DND-41 (cell line): Measurements from ENCODE around the gene CSNK1E.

ENCODE experiments used
- ATAC-seq: fragments of 200-7000 bp; cut with Tn5 transposase; 3 replicates; pipeline ENCODE4 v1.9.1; 2021; ENCODE audit warnings: low read depth; ENCODE audit not compliant: insufficient read depth
- DNase-seq: peaks from one replicate; pipeline ENCODE4 v3.0.0-alpha.2; 2020
- H2AFZ ChIP-seq: 2 replicates; pipeline ENCODE4 v1.6.0; 2012; ENCODE audit warnings: low read depth, low read length
- H3K27ac ChIP-seq: 2 replicates; pipeline ENCODE4 v1.5.1; 2012; ENCODE audit warnings: low read length, inconsistent platforms
- H3K27me3 ChIP-seq: fragments of 200-600 bp; sonication (generic); 2 replicates; pipeline ENCODE4 v1.6.0; 2012; ENCODE audit warnings: low read length, mild to moderate bottlenecking, inconsistent platforms; ENCODE audit not compliant: insufficient read depth, poor library complexity
- H3K36me3 ChIP-seq: 2 replicates; pipeline ENCODE4 v1.5.1; 2012; ENCODE audit warnings: low read length, inconsistent platforms; ENCODE audit not compliant: insufficient read depth
- H3K4me1 ChIP-seq: 2 replicates; pipeline ENCODE4 v1.5.1; 2012; ENCODE audit warnings: mild to moderate bottlenecking, low read length; ENCODE audit not compliant: insufficient read depth
- H3K4me2 ChIP-seq: 2 replicates; pipeline ENCODE4 v1.6.0; 2012; ENCODE audit warnings: mild to moderate bottlenecking, moderate library complexity, low read length, inconsistent platforms; ENCODE audit not compliant: insufficient read depth
- H3K4me3 ChIP-seq, 2 experiments: fragments of 200-600 bp in 1 of 2; shearing (Covaris generic) in 1 of 2; 2 replicates each; pipeline ENCODE4 v1.5.1; 2012 to 2016; ENCODE audit warnings: inconsistent platforms in 2 of 2, low read length in 2 of 2, mild to moderate bottlenecking in 2 of 2, low read depth in 1 of 2, moderate library complexity in 1 of 2
- H3K79me2 ChIP-seq: 2 replicates; pipeline ENCODE4 v1.6.0; 2012; ENCODE audit warnings: low read length, inconsistent platforms; ENCODE audit not compliant: insufficient read depth
- H3K9ac ChIP-seq: 2 replicates; pipeline ENCODE4 v1.6.0; 2012; ENCODE audit warnings: low read depth, mild to moderate bottlenecking, inconsistent platforms, low read length, moderate library complexity
- H3K9me3 ChIP-seq: 2 replicates; pipeline ENCODE4 v1.5.1; 2012; ENCODE audit warnings: low read length, moderate library complexity, mild to moderate bottlenecking, inconsistent platforms; ENCODE audit not compliant: insufficient read depth, severe bottlenecking
- H4K20me1 ChIP-seq: 2 replicates; pipeline ENCODE4 v1.6.0; 2012; ENCODE audit warnings: low read length; ENCODE audit not compliant: insufficient read depth
- EZH2 ChIP-seq: IDR thresholded peaks from 3 replicates; pipeline ENCODE4 v1.6.1; 2012; ENCODE audit warnings: borderline replicate concordance, low read depth, mild to moderate bottlenecking, moderate library complexity, low read length, inconsistent platforms; ENCODE audit not compliant: severe bottlenecking
- TF ChIP-seq, protein P1 (sequence below): IDR thresholded peaks from 2 replicates; pipeline ENCODE4 v1.5.1; 2012; ENCODE audit warnings: borderline replicate concordance, low read length, moderate library complexity, mild to moderate bottlenecking; ENCODE audit not compliant: poor library complexity, severe bottlenecking; ENCODE audit errors: extremely low read depth

The CSNK1E gene

DNA sequence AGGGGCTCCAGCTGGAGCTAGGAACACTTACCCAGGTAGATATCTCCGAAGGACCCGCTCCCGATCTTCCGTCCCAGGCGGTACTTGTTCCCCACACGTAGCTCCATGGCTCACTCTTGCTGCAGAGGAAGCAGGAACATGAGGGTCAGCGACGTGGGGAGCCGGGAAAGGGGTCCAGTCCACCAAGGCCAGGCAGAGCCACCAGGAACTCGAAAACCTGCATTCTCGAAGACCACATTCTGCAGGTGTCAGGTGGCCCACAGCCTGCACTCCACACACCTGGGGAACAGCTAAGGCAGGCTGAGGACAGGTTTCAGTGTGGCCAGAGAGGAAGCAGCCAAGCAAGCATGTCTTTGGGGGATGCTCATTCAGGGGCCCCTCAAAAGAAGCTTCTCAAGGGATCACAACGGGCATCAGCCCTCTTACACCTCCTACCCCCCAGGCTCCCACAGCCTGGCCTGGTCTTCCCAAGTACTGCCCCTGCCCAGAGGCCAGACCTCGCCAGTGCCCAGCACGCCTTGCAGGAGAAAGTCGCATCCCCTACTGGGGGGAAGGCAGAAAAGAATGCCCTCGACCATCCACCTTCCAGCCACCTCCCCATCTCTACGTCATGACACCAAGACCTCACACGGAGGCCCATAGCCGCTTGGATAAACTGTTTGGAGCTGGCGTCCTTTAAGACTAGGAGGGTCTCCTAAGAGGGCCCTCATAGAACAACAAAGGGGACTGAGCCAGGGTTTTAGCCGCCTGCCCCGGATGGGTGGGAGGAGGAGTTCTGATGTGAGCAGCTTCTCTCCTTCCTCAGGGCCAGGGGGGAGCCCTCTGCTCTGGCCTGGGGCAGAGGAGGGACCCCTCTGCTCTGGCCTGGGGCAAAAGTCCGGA lies 2.9 kb downstream of the CSNK1E start:
- no peaks in the 10 kb centered on the region for H3K9me3 ChIP-seq
- peak overlapping the region in 1 of 2 experiments; percentile 71; a peak in 2 of 4 replicates for H3K4me3 ChIP-seq
- no peak overlapping the region for H2AFZ ChIP-seq
- H3K4me1 ChIP-seq = peaks cover 66% of the 10 kb centered on the region
- TF ChIP-seq, protein P1, sequence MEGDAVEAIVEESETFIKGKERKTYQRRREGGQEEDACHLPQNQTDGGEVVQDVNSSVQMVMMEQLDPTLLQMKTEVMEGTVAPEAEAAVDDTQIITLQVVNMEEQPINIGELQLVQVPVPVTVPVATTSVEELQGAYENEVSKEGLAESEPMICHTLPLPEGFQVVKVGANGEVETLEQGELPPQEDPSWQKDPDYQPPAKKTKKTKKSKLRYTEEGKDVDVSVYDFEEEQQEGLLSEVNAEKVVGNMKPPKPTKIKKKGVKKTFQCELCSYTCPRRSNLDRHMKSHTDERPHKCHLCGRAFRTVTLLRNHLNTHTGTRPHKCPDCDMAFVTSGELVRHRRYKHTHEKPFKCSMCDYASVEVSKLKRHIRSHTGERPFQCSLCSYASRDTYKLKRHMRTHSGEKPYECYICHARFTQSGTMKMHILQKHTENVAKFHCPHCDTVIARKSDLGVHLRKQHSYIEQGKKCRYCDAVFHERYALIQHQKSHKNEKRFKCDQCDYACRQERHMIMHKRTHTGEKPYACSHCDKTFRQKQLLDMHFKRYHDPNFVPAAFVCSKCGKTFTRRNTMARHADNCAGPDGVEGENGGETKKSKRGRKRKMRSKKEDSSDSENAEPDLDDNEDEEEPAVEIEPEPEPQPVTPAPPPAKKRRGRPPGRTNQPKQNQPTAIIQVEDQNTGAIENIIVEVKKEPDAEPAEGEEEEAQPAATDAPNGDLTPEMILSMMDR = no peak
- TF ChIP-seq EZH2 = no peak
- peak overlapping the region; percentile 91 for H3K9ac ChIP-seq
- H3K79me2 ChIP-seq = peaks cover 82% of the 10 kb centered on the region
- H3K36me3 ChIP-seq = peaks cover 56% of the 10 kb centered on the region
- no peaks in the 10 kb centered on the region for H3K27me3 ChIP-seq
- H3K4me2 ChIP-seq = peak overlapping the region; percentile 69
- no peak for DNase-seq
- peaks cover 64% of the 10 kb centered on the region for H4K20me1 ChIP-seq
- no peak for ATAC-seq
- H3K27ac ChIP-seq = peak overlapping the region; percentile 61

DNA sequence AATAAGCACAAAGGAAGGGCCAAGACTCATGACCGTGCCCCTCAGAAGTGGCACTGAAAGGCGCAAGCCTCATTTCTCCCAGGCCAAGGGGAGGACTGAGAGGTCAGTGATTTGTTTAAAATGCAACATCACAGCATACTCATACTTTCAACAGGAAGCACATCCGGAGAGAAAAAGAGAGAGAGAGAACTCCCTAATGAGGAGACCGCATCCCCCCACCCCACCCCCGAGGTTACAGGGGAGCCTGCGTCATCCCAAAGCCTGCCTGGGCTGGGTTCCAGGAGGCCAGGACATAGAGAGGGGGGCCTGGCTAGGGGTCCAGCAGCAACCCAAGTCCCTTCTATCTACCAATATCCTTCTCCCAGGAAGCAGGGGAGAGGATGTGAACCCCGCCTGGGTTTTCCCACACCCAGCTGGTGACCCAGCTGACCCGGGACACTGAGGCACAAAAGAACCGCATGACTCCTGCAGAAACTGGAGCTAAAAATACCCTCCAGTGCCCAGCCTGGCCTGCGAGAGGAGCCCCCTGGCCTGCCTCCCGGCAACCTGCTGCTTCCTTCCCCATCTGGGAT lies 3.8 kb downstream of the CSNK1E start:
- Histone ChIP-seq H3K9me3 (no peaks in the 10 kb centered on the region), H3K4me3 (peak overlapping the region in 1 of 2 experiments; percentile 26; a peak in 1 of 4 replicates), H3K9ac (no peak overlapping the region), H3K79me2 (peaks cover 90% of the 10 kb centered on the region), H2AFZ (no peak overlapping the region), H3K4me2 (peak overlapping the region; percentile 69; the same call in 1 of the 2 replicates), H3K4me1 (peaks cover 66% of the 10 kb centered on the region), H3K27ac (peak overlapping the region; percentile 13; the same call in 1 of the 2 replicates), H4K20me1 (peaks cover 72% of the 10 kb centered on the region), H3K27me3 (no peaks in the 10 kb centered on the region), H3K36me3 (peaks cover 64% of the 10 kb centered on the region)
- TF ChIP-seq EZH2 = no peak
- TF ChIP-seq, protein P1 = no peak
- DNase-seq = peak; percentile 17
- no peak for ATAC-seq

DNA sequence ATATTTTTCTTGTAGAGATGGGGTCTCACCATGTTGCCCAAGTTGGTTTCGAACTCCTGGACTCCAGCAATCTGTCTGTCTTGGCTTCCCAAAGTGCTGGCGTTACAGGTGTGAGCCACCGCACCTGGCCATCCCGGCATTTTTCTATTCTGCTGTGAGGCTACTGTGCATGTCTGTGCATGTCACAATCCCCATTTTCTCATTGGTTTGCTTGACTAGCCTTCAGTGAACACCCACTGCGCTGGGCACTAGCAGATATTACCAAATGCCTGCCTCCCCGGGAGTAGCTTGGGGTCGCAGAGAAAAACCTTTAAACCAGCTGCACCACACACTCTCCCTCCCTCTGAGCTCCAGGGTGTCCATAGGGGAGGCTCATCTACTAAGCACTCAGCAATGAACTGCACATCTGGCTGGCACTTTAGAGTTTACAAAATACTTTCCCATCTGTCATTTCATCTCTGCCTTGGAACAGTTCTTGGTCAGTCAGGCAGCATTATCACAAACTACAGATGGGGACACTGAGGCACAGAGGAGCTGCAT lies 4.9 kb downstream of the CSNK1E start:
- Histone ChIP-seq H3K4me1 (peaks cover 59% of the 10 kb centered on the region), H3K36me3 (peaks cover 73% of the 10 kb centered on the region), H3K4me3 (no peak overlapping the region), H3K9ac (no peak overlapping the region), H2AFZ (no peak overlapping the region), H3K27me3 (no peaks in the 10 kb centered on the region), H3K27ac (no peak overlapping the region; the same call in 1 of the 2 replicates), H3K4me2 (no peak overlapping the region), H3K9me3 (no peaks in the 10 kb centered on the region), H3K79me2 (peaks cover 97% of the 10 kb centered on the region), H4K20me1 (peaks cover 82% of the 10 kb centered on the region)
- ATAC-seq (no peak), DNase-seq (no peak)
- no peak for TF ChIP-seq EZH2
- TF ChIP-seq, protein P1 = no peak
